GM12878 (cell line): ENCODE data around the gene ARX. TPM values are rescaled to one million over a fixed set of nuclear protein-coding genes. Genes with fewer than 3 reads are reported as not detected.

Source experiments
- ATAC-seq: fragments of 200-7000 bp; cut with Tn5 transposase; 3 replicates; pipeline ENCODE4 v1.9.1; 2020; ENCODE audit warnings: mild to moderate bottlenecking, moderate library complexity
- BruUV-seq: library from RNA; stranded (reverse); fragments of 400-500 nt; replicated peaks from 2 replicates; lab custom pipeline; 2021; lab: Mats Ljungman, UMichigan
- CTCF ChIA-PET: fragments of 300-600 bp; sonication (Branson Sonifier 250); formaldehyde crosslinking; extraction: SDS; loops from one replicate; lab custom pipeline; 2021; ENCODE audit warnings: inconsistent platforms; lab: Yijun Ruan, JAX
- POLR2A ChIA-PET: fragments of 350-600 bp; formaldehyde crosslinking; extraction: SDS; loops from one replicate; lab custom pipeline; 2021; ENCODE audit warnings: inconsistent platforms; lab: Charles Lee
- RAD21 ChIA-PET: fragments of 300-600 bp; sonication (Branson Sonifier 250); formaldehyde crosslinking; loops from one replicate; lab custom pipeline; 2023; ENCODE audit warnings: antibody characterized with exemption; ENCODE audit not compliant: unreplicated experiment; lab: Charles Lee
- SMC1A ChIA-PET: fragments of 300-600 bp; sonication (Branson Sonifier 250); formaldehyde crosslinking; loops from one replicate; lab custom pipeline; 2023; ENCODE audit not compliant: unreplicated experiment, uncharacterized antibody; lab: Charles Lee
- DNase-seq: peaks from one replicate; pipeline ENCODE4 v3.0.0-alpha.2; 2011; ENCODE audit warnings: low read depth, low spot score
- FAIRE-seq: peaks from 3 replicates; lab custom pipeline; 2011; peaks lifted over from hg19 to GRCh38; lab: Jason Lieb, UNC
- H2AFZ ChIP-seq: 2 replicates; pipeline ENCODE4 v1.6.0; 2011; ENCODE audit warnings: low read depth, low read length, control low read depth; ENCODE audit not compliant: control insufficient read depth
- H3K27ac ChIP-seq: 2 replicates; pipeline ENCODE4 v1.5.1; 2011; ENCODE audit warnings: control low read depth; ENCODE audit not compliant: control insufficient read depth, insufficient read depth
- H3K27me3 ChIP-seq, 2 experiments: replicated peaks in 1 of 2; 2 replicates each; pipeline versions ENCODE4 v1.6.0 to v1.6.1; 2011; ENCODE audit warnings: low read length in 1 of 2; ENCODE audit not compliant: control insufficient read depth in 2 of 2, insufficient read depth in 2 of 2
- H3K36me3 ChIP-seq, 2 experiments: 2 replicates each; pipeline ENCODE4 v1.5.1; 2011; ENCODE audit warnings: low read length in 1 of 2; ENCODE audit not compliant: control insufficient read depth in 2 of 2, insufficient read depth in 2 of 2
- H3K4me1 ChIP-seq: 2 replicates; pipeline ENCODE4 v1.6.1; 2011; ENCODE audit warnings: mild to moderate bottlenecking, low read length, moderate library complexity, mixed read lengths; ENCODE audit not compliant: control insufficient read depth, insufficient read depth
- H3K4me2 ChIP-seq: 2 replicates; pipeline ENCODE4 v1.6.0; 2011; ENCODE audit warnings: control low read depth; ENCODE audit not compliant: control insufficient read depth, insufficient read depth
- H3K4me3 ChIP-seq: fragments of 200-600 bp; sonication (generic); 2 replicates; pipeline ENCODE4 v1.5.1; 2016
- H3K79me2 ChIP-seq: 2 replicates; pipeline ENCODE4 v1.6.0; 2011; ENCODE audit warnings: low read length; ENCODE audit not compliant: control insufficient read depth, insufficient read depth
- H3K9ac ChIP-seq: 2 replicates; pipeline ENCODE4 v1.8.0; 2011; ENCODE audit warnings: low read length, control low read depth, mixed read lengths; ENCODE audit not compliant: control insufficient read depth, insufficient read depth
- H3K9me3 ChIP-seq: replicated peaks from 3 replicates; pipeline ENCODE4 v1.5.1; 2011; ENCODE audit warnings: mild to moderate bottlenecking, low read length; ENCODE audit not compliant: control insufficient read depth, insufficient read depth
- H4K20me1 ChIP-seq: 2 replicates; pipeline ENCODE4 v1.6.0; 2011; ENCODE audit not compliant: control insufficient read depth, insufficient read depth
- BCL11A ChIP-seq: IDR thresholded peaks from 2 replicates; pipeline ENCODE4 v1.6.1; 2011; ENCODE audit warnings: low read depth, low read length
- CBX3 ChIP-seq: fragments of 200-600 bp; sonication (generic); IDR thresholded peaks from 2 replicates; pipeline ENCODE4 v1.6.1; 2016; ENCODE audit warnings: low read depth, borderline replicate concordance
- KDM1A ChIP-seq: fragments of 200-600 bp; sonication (generic); IDR thresholded peaks from 2 replicates; pipeline ENCODE4 v1.6.1; 2016; ENCODE audit warnings: borderline replicate concordance
- RAD51 ChIP-seq: fragments of 450-650 bp; IDR thresholded peaks from 2 replicates; pipeline ENCODE4 v1.6.1; 2016; ENCODE audit warnings: moderate library complexity, mild to moderate bottlenecking, inconsistent platforms
- SREBF1 ChIP-seq: IDR thresholded peaks from 2 replicates; pipeline ENCODE4 v1.6.1; 2012; ENCODE audit warnings: mild to moderate bottlenecking, low read length
- STAT1 ChIP-seq: fragments of 450-650 bp; conservative IDR thresholded peaks from 2 replicates; pipeline ENCODE4 v1.6.1; 2014; ENCODE audit warnings: antibody characterized with exemption, mild to moderate bottlenecking
- ZBTB33 ChIP-seq: fragments of 450-650 bp; IDR thresholded peaks from 2 replicates; pipeline ENCODE4 v1.6.1; 2017; ENCODE audit warnings: mild to moderate bottlenecking
- WGBS: methylation state at CpG from one replicate; pipeline ENCODE4 v1.1.6; 2016; ENCODE audit warnings: low lambda C conversion rate; ENCODE audit not compliant: insufficient replicate concordance, insufficient coverage; ENCODE audit errors: missing lambda C conversion rate; 5-methylcytosine and 5-hydroxymethylcytosine counted together
- in situ Hi-C: fragments of 300-500 bp; cut with MboI; formaldehyde crosslinking; loops from 9 replicates; pipeline ENCODE4 v1.14.3; 2018; ENCODE audit warnings: mixed read lengths
- intact Hi-C: fragments of 100-400 bp; cut with micrococcal nuclease; formaldehyde crosslinking; loops from one replicate; pipeline ENCODE4 v1.14.2; 2022; ENCODE audit not compliant: unreplicated experiment
- polyA plus RNA-seq, 11 experiments: library from polyadenylated mRNA; depleted of rRNA in 4 of 11; unstranded in 6 of 11; stranded (reverse) in 5 of 11; fragments of >200 nt; fragmentation: Nextera tagmentation in 4 of 11; fragmentation: Illumina TruSeq in 1 of 11; extraction: Ambion mirVana in 4 of 11; extraction: Trizol in 1 of 11; gene quantifications; 1 replicate in 1 of 11; 2 replicates in 10 of 11; pipeline versions ENCODE4 v1.2.1 to v1.2.3, GENCODE V29; 2011 to 2016; ENCODE audit warnings: inconsistent platforms in 2 of 11, missing spikeins in 2 of 11, low read depth in 1 of 11
- total RNA-seq, 4 experiments: library from RNA; depleted of rRNA in 3 of 4; stranded (reverse); fragments of >200 nt in 3 of 4; fragmentation: Illumina TruSeq in 1 of 4; extraction: Trizol in 1 of 4; gene quantifications; 2 replicates each; pipeline versions ENCODE4 v1.2.1 to v1.2.3, GENCODE V29; 2013 to 2021

ARX gene
- total and polyA plus RNA-seq, 10 of the 15 experiments (the other 5 are each of a cell fraction or from before 2014, with no cell fraction given) = 0.03 TPM; not detected in 9

DNA sequence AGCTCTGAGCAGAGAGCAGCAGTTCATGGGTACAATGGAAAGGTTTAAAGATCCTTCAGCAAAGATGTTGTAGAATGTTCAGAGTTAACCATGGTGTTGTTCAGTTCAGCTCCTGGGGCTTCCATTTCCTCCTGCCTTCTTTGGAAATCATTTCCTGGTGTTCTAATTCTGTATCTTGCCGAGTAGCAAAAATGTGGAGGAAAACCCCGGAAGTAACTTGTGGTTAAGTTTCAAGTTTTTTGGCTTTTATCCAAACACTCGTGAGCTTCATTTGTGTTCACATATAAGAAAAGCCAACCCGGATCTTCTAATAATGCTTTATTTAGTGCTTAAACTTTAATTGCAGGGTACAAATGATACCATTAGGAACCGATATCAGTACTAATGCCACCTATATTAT lies 33.6 kb upstream of the ARX start:
- in situ Hi-C loops = no loop called here
- BruUV-seq = no TSS peak
- CTCF ChIA-PET = no interaction called here

More for the DNA sequence above, 33.6 kb upstream of the ARX start:
- H4K20me1 ChIP-seq = no peaks in the 10 kb centered on the region
- FAIRE-seq (no peak), DNase-seq (no peak), ATAC-seq (no peak)
- H3K36me3 ChIP-seq = no peaks in the 10 kb centered on the region
- H3K27me3 ChIP-seq = no peaks in the 10 kb centered on the region; a peak in 1 of 4 replicates
- H3K4me1 ChIP-seq = no peaks in the 10 kb centered on the region
- no peaks in the 10 kb centered on the region for H3K79me2 ChIP-seq
- no peak overlapping the region for H3K9ac ChIP-seq
- RAD21 ChIA-PET = no interaction called here
- H2AFZ ChIP-seq = no peak overlapping the region
- 8% methylated on average over 5 of the region's 5 CpGs for WGBS
- SMC1A ChIA-PET = interaction anchor here (1.0 kb wide), 1 partner anchor 24 kb away, joined by 4 read pairs; no protein-coding TSS in a partner anchor
- POLR2A ChIA-PET = no interaction called here
- no peaks in the 10 kb centered on the region for H3K9me3 ChIP-seq
- TF ChIP-seq RAD51 (no peak), BCL11A (no peak), KDM1A (no peak), ZBTB33 (no peak), CBX3 (no peak), SREBF1 (no peak), STAT1 (no peak)
- intact Hi-C loops = no loop called here
- no peak overlapping the region for H3K4me2 ChIP-seq
- no peak overlapping the region for H3K27ac ChIP-seq
- no peak overlapping the region for H3K4me3 ChIP-seq
